Tibial nerve (tissue), 4 donors: ENCODE results near the gene TEX264. TPM values are rescaled to one million over a fixed set of nuclear protein-coding genes. Genes with fewer than 3 reads are reported as not detected.

ENCODE experiments used
- DNase-seq, 2 donors: peaks; one replicate each; pipeline ENCODE4 v3.0.0-alpha.2; 2019; ENCODE audit warnings: low spot score in 2 of 2
- H3K27ac ChIP-seq, 4 donors: fragments of 200-600 bp; sonication (generic) in 3 of 4; one replicate each; pipeline ENCODE4 v1.5.1; 2017 to 2019; ENCODE audit warnings: mild to moderate bottlenecking in 1 of 4
- H3K27me3 ChIP-seq, 2 donors: fragments of 200-600 bp; sonication (generic) in 1 of 2; one replicate each; pipeline versions ENCODE4 v1.5.1 to v1.6.0; 2017 to 2019
- H3K36me3 ChIP-seq, 3 donors: fragments of 200-600 bp; sonication (generic); one replicate each; pipeline ENCODE4 v1.5.1; 2018 to 2019
- H3K4me1 ChIP-seq, 4 donors: fragments of 200-600 bp; sonication (generic) in 3 of 4; one replicate each; pipeline ENCODE4 v1.5.1; 2017 to 2019
- H3K4me3 ChIP-seq, 4 donors: fragments of 200-600 bp; sonication (generic) in 3 of 4; one replicate each; pipeline ENCODE4 v1.5.1; 2017 to 2019; ENCODE audit warnings: mild to moderate bottlenecking in 1 of 4, moderate library complexity in 1 of 4
- H3K9me3 ChIP-seq, 4 donors: fragments of 200-600 bp; sonication (generic) in 3 of 4; one replicate each; pipeline ENCODE4 v1.5.1; 2017 to 2019
- CTCF ChIP-seq, 5 experiments: fragments of 200-600 bp in 3 of 5; fragments of 450-650 bp in 2 of 5; sonication (generic) in 3 of 5; IDR thresholded peaks; one replicate each; pipeline ENCODE4 v1.5.1; 2016 to 2019; ENCODE audit warnings: antibody characterized with exemption in 5 of 5, mild to moderate bottlenecking in 3 of 5, moderate library complexity in 2 of 5
- EP300 ChIP-seq, 2 donors: sonication (generic); formaldehyde crosslinking; IDR thresholded peaks; one replicate each; pipeline ENCODE4 v1.6.1; 2017; ENCODE audit warnings: antibody characterized with exemption in 2 of 2, mild to moderate bottlenecking in 1 of 2
- POLR2A ChIP-seq, 2 donors: fragments of 450-650 bp; IDR thresholded peaks; one replicate each; pipeline ENCODE4 v1.6.1; 2017; ENCODE audit warnings: antibody characterized with exemption in 2 of 2, mild to moderate bottlenecking in 2 of 2, moderate library complexity in 2 of 2
- WGBS, 2 donors: methylation state at CpG; one replicate each; pipeline ENCODE4 v1.1.5; 2018; 5-methylcytosine and 5-hydroxymethylcytosine counted together
- total RNA-seq, 4 donors: library from RNA; depleted of rRNA; stranded (reverse); fragments of >200 nt; gene quantifications; one replicate each; pipeline ENCODE4 v1.1.0, GENCODE V29; 2016

The TEX264 gene
- total RNA-seq, 4 donors from 2014 or later = 68.8 to 80.0 (median 73.2) TPM

GRCh38 chr3:51712963-51713362 lies 41.9 kb downstream of the TEX264 start:
- Histone ChIP-seq H3K27me3 (no peaks in the 10 kb centered on the region), H3K27ac (no peak overlapping the region), H3K4me3 (no peak overlapping the region), H3K36me3 (peaks cover 0 to 10% (median 0%) of the 10 kb centered on the region in 3 donors), H3K4me1 (no peaks in the 10 kb centered on the region), H3K9me3 (no peaks in the 10 kb centered on the region)
- WGBS, 2 donors = 92 to 95% methylated on average over 19 of the region's 19 CpGs
- TF ChIP-seq EP300 (IDR thresholded peaks at IDR 0.05) (no peak), CTCF (IDR thresholded peaks at IDR 0.05) (no peak), POLR2A (IDR thresholded peaks at IDR 0.05) (no peak)
- no peak for DNase-seq

GRCh38 chr3:51715231-51715976 lies 44.4 kb downstream of the TEX264 start:
- Histone ChIP-seq H3K4me3 (no peak overlapping the region), H3K27me3 (no peaks in the 10 kb centered on the region), H3K4me1 (no peaks in the 10 kb centered on the region), H3K36me3 (peaks cover 0 to 10% (median 0%) of the 10 kb centered on the region in 3 donors), H3K27ac (no peak overlapping the region), H3K9me3 (no peaks in the 10 kb centered on the region)
- DNase-seq = no peak
- TF ChIP-seq CTCF (IDR thresholded peaks at IDR 0.05) (no peak), EP300 (IDR thresholded peaks at IDR 0.05) (no peak), POLR2A (IDR thresholded peaks at IDR 0.05) (no peak)
- 89 to 93% methylated on average over 25 of the region's 36 CpGs for WGBS, 2 donors

- TF ChIP-seq CTCF (IDR thresholded peaks at IDR 0.05) = no peak
- TF ChIP-seq EP300 (IDR thresholded peaks at IDR 0.05) = no peak
- no peak for TF ChIP-seq POLR2A (IDR thresholded peaks at IDR 0.05)
- Histone ChIP-seq H3K9me3 (no peaks in the 10 kb centered on the region), H3K36me3 (peaks cover 0 to 10% (median 0%) of the 10 kb centered on the region in 3 donors), H3K27ac (no peak overlapping the region), H3K4me1 (no peaks in the 10 kb centered on the region), H3K4me3 (no peak overlapping the region), H3K27me3 (no peaks in the 10 kb centered on the region)
- 92 to 99% methylated on average over 8 of the region's 8 CpGs for WGBS, 2 donors
- no peak for DNase-seq
Observed at GRCh38 chr3:51715977-51716294, 44.9 kb downstream of the TEX264 start.

- Histone ChIP-seq H3K9me3 (no peaks in the 10 kb centered on the region), H3K36me3 (peaks cover 0 to 10% (median 0%) of the 10 kb centered on the region in 3 donors), H3K27me3 (no peaks in the 10 kb centered on the region), H3K4me3 (no peak overlapping the region), H3K27ac (no peak overlapping the region), H3K4me1 (no peaks in the 10 kb centered on the region)
- DNase-seq = no peak
- 88 to 89% methylated on average over 5 of the region's 5 CpGs for WGBS, 2 donors
- no peak for TF ChIP-seq POLR2A (IDR thresholded peaks at IDR 0.05)
- TF ChIP-seq EP300 (IDR thresholded peaks at IDR 0.05) = no peak
- TF ChIP-seq CTCF (IDR thresholded peaks at IDR 0.05) = no peak
Observed at GRCh38 chr3:51716805-51717204, 45.8 kb downstream of the TEX264 start.

GRCh38 chr3:51717446-51717845 lies 46.4 kb downstream of the TEX264 start:
- H3K4me3 ChIP-seq = no peak overlapping the region
- H3K27me3 ChIP-seq = no peaks in the 10 kb centered on the region
- H3K36me3 ChIP-seq = peaks cover 0 to 10% (median 0%) of the 10 kb centered on the region in 3 donors
- no peak for DNase-seq
- no peaks in the 10 kb centered on the region for H3K4me1 ChIP-seq
- TF ChIP-seq POLR2A (IDR thresholded peaks at IDR 0.05) (no peak), EP300 (IDR thresholded peaks at IDR 0.05) (no peak), CTCF (IDR thresholded peaks at IDR 0.05) (no peak)
- 88 to 95% methylated on average over 10 of the region's 10 CpGs for WGBS, 2 donors
- H3K27ac ChIP-seq = no peak overlapping the region
- H3K9me3 ChIP-seq = no peaks in the 10 kb centered on the region
